SK-N-SH (cell line): ENCODE results near the gene POLR3GL. TPM values are rescaled to one million over a fixed set of nuclear protein-coding genes. Genes with fewer than 3 reads are reported as not detected.

Experiments used
- CHD2 ChIP-seq: fragments of 150-350 bp; IDR thresholded peaks from 2 replicates; pipeline ENCODE4 v1.6.1; 2018; ENCODE audit warnings: low read length; ENCODE audit not compliant: partially characterized antibody
- EP300 ChIP-seq, 2 experiments: IDR thresholded peaks; 2 replicates each; pipeline versions ENCODE4 v1.4.0 to v1.6.1; 2012; ENCODE audit warnings: borderline replicate concordance in 1 of 2, low read depth in 1 of 2, low read length in 1 of 2
- FOXJ3 ChIP-seq: sonication (generic); formaldehyde crosslinking; IDR thresholded peaks from 2 replicates; pipeline ENCODE4 v1.5.1; 2020; ENCODE audit warnings: mild to moderate bottlenecking, missing genetic modification reagents
- FOXM1 ChIP-seq: IDR thresholded peaks from 2 replicates; pipeline ENCODE4 v1.4.0; 2012; ENCODE audit warnings: low read depth, mild to moderate bottlenecking
- JUND ChIP-seq: IDR thresholded peaks from 2 replicates; pipeline ENCODE4 v1.4.0; 2012
- MEF2A ChIP-seq: IDR thresholded peaks from 2 replicates; pipeline ENCODE4 v1.4.0; 2012; ENCODE audit warnings: low read depth, borderline replicate concordance
- NFIC ChIP-seq: IDR thresholded peaks from 2 replicates; pipeline ENCODE4 v1.4.0; 2012; ENCODE audit warnings: borderline replicate concordance
- NRF1 ChIP-seq: IDR thresholded peaks from 2 replicates; pipeline ENCODE4 v1.6.1; 2012; ENCODE audit warnings: low read depth, mild to moderate bottlenecking, low read length
- PBX3 ChIP-seq: IDR thresholded peaks from 2 replicates; pipeline ENCODE4; 2012
- POLR2AphosphoS5 ChIP-seq: IDR thresholded peaks from 2 replicates; pipeline ENCODE4 v1.6.1; 2012; ENCODE audit warnings: low read depth, low read length
- RFX5 ChIP-seq: IDR thresholded peaks from 2 replicates; pipeline ENCODE4 v1.6.1; 2012; ENCODE audit warnings: mild to moderate bottlenecking, improper control_type of control experiment, low read length
- RXRA ChIP-seq: IDR thresholded peaks from 2 replicates; pipeline ENCODE4 v1.4.0; 2012; ENCODE audit warnings: low read depth, mild to moderate bottlenecking, borderline replicate concordance
- USF2 ChIP-seq: fragments of 150-350 bp; IDR thresholded peaks from 2 replicates; pipeline ENCODE4 v1.6.1; 2017; ENCODE audit warnings: antibody characterized with exemption, low read length, low read depth, borderline replicate concordance
- ZBTB33 ChIP-seq: IDR thresholded peaks from 2 replicates; pipeline ENCODE4 v1.4.0; 2012; ENCODE audit warnings: low read depth, borderline replicate concordance
- polyA plus RNA-seq, 3 experiments: library from polyadenylated mRNA; depleted of rRNA; stranded (reverse); fragments of >200 nt; gene quantifications; 2 replicates each; pipeline ENCODE4 v1.2.3, GENCODE V29; 2012
- TF ChIP-seq, protein P1 (sequence below): IDR thresholded peaks from 2 replicates; pipeline ENCODE4 v1.4.0; 2012; ENCODE audit warnings: low read depth
- TF ChIP-seq, protein P2 (sequence below): IDR thresholded peaks from 2 replicates; pipeline ENCODE4 v1.6.1; 2012; ENCODE audit warnings: mild to moderate bottlenecking, low read depth, low read length, moderate library complexity

The POLR3GL gene
- polyA plus RNA-seq, 1 of the 3 experiments (the other 2 are of a cell fraction): 15.8 TPM

DNA sequence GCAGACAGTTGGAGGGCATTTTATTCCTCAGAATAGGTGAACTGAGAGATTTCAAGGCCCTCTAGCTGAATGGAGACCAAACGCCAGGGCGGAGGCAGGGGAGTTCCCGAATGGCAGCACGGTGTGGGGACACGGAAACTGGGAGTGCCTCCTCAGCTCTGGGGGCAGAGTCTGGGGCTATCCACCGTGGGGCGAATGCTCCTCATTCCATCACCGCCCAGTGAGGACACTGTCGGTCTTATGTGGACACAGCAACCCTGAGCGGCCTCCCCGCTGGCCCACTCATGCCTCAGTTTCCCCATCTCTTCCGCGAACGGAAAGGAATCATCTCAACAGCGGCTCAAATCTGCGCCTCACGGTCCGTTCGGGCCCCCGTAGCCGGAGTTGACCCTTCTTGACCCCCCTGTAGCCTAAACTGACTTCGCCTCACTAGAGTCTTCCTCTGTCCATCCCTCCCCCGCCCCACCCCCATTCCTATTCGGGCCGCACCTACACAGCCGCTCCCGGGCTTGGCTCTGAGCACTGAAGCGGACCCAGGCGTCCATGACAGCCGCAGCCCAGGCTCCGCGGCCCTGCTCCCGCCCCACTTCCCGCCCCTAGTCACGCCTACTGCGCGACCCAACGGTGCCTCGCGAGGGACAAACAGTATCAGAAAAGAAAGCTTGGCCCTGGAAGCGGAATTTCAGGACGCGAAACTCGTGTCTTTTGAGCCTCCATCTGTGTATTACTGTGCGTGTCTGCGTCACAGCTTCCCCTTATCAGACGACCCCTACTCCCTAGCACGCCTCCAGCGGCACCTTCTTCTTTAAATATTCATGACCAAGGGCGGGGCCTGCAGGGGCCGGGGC is 46.1 kb upstream of the POLR3GL start, which contains the start of gene PEX11B (continued):
- TF ChIP-seq CHD2 (peak; percentile 92), NRF1 (no peak), JUND (no peak), NFIC (no peak), FOXM1 (no peak), PBX3 (no peak), FOXJ3 (no peak), RXRA (no peak), POLR2AphosphoS5 (peak; percentile 33; the same call in 1 of the 2 replicates), ZBTB33 (peak; percentile 84; the same call in 1 of the 2 replicates), RFX5 (no peak), USF2 (no peak), MEF2A (no peak), EP300 (IDR thresholded peaks at IDR 0.05; ENCODE audit: borderline replicate concordance in 1 of 2, low read depth in 1 of 2, low read length in 1 of 2) (no peak)
- TF ChIP-seq, protein P1, sequence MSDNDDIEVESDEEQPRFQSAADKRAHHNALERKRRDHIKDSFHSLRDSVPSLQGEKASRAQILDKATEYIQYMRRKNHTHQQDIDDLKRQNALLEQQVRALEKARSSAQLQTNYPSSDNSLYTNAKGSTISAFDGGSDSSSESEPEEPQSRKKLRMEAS: peak; percentile 73
- TF ChIP-seq, protein P2, sequence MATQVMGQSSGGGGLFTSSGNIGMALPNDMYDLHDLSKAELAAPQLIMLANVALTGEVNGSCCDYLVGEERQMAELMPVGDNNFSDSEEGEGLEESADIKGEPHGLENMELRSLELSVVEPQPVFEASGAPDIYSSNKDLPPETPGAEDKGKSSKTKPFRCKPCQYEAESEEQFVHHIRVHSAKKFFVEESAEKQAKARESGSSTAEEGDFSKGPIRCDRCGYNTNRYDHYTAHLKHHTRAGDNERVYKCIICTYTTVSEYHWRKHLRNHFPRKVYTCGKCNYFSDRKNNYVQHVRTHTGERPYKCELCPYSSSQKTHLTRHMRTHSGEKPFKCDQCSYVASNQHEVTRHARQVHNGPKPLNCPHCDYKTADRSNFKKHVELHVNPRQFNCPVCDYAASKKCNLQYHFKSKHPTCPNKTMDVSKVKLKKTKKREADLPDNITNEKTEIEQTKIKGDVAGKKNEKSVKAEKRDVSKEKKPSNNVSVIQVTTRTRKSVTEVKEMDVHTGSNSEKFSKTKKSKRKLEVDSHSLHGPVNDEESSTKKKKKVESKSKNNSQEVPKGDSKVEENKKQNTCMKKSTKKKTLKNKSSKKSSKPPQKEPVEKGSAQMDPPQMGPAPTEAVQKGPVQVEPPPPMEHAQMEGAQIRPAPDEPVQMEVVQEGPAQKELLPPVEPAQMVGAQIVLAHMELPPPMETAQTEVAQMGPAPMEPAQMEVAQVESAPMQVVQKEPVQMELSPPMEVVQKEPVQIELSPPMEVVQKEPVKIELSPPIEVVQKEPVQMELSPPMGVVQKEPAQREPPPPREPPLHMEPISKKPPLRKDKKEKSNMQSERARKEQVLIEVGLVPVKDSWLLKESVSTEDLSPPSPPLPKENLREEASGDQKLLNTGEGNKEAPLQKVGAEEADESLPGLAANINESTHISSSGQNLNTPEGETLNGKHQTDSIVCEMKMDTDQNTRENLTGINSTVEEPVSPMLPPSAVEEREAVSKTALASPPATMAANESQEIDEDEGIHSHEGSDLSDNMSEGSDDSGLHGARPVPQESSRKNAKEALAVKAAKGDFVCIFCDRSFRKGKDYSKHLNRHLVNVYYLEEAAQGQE: no peak
